ENCODE results near the gene RETREG1.
"Not testable (repeated sequence)": the region's sequence is repeated elsewhere in the genome, so short reads cannot be mapped to it uniquely, and the experiment has no call there.

Gene RETREG1

DNA sequence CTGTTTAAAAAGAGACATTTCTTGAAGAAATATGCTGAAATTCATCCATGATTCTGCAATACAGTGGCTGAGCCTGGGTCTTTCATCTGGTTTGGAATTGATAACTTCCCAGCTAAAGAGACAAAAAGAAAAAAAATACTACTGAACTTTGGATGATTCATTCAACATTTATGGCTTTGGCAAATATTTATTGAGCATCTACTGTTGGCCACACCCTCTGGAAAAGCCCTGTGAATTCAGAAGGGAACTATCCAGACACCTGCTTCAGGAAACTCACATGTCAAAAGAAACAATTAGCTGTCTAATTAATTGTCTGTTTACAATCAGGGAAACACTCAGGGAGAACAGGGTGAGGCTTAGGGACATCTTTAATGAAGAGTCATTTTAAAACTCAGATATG, 133.4 kb downstream of the RETREG1 start:
- no peak for DNase-seq

GRCh38 chr5:16482891-16483290, 133.9 kb downstream of the RETREG1 start:
- no peak for DNase-seq

- DNase-seq = no peak
Observed at GRCh38 chr5:16480821-16481538, 135.8 kb downstream of the RETREG1 start.

- no peak for DNase-seq
Observed at GRCh38 chr5:16480144-16480543, 136.7 kb downstream of the RETREG1 start.

- no peak for DNase-seq
Observed at GRCh38 chr5:16477541-16477940, 139.3 kb downstream of the RETREG1 start.

DNA sequence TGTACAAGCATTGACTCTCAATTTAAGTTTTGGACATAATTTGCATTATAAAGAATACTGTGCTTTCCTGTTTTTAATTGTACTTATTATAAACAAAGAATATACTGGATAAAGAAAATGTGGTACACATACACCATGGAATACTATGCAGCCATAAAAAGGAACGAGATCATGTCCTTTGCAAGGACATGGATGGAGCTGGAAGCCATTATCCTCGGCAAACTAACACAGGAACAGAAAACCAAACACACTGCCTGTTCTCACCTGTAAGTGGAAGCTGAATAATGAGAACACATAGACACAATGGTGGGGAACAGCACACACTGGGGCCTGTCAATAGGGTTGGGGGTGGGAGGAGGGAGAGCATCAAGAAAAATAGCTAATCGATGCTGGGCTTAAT, 140.4 kb downstream of the RETREG1 start:
- DNase-seq = not testable (repeated sequence)

DNA sequence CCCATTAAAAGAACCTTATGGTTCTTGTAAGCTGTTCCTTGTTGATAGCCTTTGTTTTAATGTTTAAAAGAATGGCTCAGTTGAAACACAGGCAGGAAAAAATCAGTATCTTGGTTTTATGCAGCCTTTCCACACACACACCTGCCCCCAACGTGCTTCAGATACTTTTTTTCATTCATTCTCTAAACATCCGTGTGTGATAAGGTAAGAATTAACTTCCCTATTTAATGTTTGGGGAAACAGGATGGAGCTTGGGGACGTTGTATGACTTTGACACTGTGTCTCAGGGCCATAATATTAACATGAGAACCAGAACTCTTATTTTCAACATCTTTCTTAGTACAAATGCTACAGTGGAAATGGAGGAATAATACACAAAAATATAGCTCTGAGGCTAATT, 145.4 kb downstream of the RETREG1 start:
- no peak for DNase-seq

DNA sequence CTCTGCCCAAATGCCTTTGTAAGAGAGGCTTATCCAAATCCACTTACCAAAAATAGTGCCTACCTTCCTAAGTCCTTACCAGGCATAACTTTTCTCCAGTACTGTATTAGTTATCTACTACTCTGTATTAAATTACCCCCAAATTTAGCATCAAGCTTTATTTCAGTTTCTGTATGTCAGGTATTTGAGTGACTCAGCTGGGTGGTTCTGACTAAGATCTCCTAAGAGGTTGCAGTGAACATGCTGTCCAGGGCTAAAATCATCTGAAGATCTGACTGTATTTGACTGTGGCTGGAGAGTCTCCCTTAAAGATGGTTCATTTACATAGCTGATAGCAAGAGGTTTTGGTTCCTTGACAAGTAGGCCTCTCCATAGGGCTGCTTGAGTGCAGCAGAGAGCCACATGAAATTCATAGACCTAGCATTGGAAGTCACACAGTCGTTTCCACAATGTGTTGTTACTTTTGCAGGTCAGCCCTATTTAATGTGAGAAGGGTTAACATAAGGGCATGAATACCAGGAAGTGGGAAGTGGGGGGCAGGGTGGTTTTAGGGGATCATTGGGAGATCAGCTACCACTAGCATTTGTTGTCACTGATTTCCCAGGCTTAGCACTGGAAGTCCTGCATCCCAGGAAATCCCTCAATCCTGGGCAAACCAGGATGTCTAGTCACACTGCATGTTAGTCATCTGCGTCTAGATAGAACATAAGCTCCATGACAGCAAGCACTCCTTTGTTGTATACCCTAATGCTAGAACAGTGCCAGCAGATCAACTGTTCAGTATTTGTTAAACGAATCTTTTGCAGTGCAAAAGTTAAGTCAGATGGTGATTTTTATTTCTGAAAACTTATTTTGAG, 149.2 kb downstream of the RETREG1 start:
- no peak for DNase-seq

DNA sequence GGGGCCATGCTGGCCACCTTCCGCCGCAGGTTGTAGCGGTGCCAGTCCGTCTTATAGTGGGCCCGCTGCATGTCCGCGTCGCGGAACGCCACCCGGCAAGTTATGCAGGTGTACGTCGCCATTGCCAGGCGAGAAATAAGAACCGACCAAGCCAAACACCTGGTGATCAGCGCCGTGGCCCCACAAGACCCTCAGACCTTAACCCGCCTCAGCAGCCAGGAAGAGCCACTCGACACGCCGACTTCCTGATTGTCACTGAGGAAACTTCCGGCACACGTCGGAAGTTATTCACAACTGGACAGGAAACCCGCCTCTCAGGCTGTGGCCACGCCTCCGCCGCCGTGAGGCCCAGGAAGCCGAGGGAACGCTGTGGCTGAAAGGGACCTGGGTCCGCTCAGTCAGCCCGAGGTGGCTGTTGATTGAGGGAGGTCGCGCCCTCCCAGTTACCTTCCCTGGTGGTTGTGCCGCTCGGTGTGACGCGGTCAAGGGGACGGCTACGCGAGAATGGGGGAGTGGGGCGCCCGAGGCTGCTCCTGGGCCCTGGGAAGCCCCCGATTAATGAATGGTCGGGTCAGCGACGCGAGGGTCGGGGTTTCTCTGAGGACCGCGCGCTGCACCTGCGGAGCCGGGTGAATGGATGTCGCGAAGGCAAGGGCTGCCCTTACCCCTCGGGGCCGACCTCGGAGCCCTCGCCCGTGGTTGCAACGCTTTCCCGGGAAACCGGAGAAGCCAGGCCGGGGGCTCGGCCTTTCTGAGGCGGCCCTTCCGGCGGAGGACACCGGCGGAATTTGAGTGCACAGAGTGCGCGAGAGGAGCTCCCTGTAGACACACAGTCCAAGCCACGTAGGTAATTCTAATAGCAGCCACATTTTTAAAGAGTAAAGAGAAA, 151.0 kb downstream of the RETREG1 start, which contains the start of gene ZNF622:
Gene ZNF622, minus strand, starts transcription at position 257 of the 889 bp plus-strand sequence. Its CDS starts 135 bp downstream, at position 122.
- DNase-seq = peak; percentile 91

GRCh38 chr5:16464664-16465543, 151.9 kb downstream of the RETREG1 start:
- no peak for DNase-seq

DNA sequence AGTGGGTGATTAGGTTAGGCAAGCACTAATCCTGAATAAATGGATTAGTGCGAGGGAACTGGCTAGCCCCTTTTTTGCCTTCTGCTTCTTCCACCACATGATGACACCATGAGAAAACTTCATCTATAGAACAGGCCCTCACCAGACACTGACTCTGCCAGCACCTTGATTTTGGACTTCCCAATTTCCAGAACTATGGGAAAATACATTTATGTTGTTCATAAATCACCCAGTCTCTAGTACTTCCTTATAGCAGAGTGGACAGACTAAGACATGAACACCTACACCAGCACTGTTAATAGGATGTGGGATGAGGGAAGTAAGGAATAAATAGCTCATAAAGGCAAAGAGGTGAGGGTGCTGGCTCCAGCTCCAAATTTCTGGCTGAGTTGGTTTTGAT, 152.6 kb downstream of the RETREG1 start:
- DNase-seq = no peak

DNA sequence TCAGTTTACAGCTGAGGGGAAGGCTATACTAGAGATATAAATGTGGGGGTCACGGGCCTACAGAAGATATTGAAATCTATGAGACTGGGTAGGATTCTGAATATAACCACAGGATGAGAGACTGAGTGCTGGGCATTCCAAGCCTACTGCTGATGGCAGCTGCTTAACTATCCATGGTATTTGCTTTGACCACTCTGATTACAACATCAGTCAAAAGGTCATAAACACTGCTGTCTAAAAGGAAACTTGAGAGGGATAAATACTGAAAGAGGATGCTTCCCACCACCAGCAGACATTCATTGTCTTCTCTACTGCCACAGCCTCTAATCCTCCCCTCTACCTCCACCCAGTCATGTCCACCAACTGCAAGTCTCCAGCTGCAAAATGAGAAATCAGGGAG, 155.0 kb downstream of the RETREG1 start:
- no peak for DNase-seq

DNA sequence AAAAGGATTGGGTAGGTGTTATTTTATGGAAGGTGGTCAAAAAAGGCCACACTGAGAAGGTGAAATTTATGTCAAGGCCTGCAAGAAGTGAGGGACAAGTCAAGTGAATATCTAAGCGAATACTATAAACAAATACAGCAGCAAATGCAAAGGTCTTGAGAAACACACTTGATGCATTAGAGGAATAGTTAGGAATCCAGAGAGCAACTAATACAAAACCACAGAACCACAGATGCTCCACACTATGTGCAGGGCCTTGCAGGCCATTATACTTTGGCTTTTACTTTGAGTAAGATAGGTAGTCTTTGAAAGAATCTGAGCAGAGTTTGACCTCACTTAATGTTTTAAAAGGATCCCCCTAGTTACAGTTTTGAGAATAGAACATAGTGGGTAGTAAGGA, 155.8 kb downstream of the RETREG1 start:
- no peak for DNase-seq

GRCh38 chr5:16459451-16459850, 157.3 kb downstream of the RETREG1 start:
- no peak for DNase-seq

DNA sequence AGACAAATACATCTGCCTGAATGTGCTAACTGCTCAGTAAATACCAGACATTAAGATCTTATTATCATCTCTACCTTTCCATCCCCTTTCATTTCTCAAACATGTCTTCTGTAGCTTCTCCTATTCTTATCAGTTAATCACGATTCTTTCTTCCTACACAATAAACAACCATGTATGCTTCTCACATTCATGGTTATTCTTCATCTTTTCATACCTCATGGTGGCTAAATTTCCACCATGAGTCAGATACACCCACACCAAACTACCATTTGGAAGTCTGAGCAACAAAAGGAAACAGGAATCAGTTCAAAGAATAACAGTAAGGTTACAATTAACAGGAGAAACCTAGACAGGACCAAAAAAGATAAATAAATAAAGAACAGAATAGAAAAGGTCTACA, 158.9 kb downstream of the RETREG1 start:
- no peak for DNase-seq

- no peak for DNase-seq
Observed at GRCh38 chr5:16457451-16457850, 159.3 kb downstream of the RETREG1 start.

GRCh38 chr5:16456103-16456832, 160.5 kb downstream of the RETREG1 start:
- peak; percentile 77 for DNase-seq

DNA sequence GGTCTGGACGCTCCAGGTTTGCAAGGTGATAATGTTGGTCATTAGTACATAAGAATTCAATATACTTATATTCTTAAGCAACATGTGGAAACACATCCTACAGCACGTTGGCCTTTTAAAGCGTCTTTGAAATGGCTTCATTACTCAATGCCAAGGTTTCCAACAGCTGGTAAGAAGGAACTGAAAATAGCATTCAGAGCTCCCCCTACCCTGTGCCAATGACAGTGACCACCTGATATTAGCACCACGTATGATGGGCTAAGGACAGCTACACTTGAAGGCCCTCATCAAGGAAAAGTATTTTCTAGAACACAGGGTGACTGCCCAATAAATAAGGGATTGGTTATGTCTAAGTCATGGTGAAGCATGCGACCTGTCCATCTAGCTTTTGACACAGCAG, 161.1 kb downstream of the RETREG1 start:
- DNase-seq = no peak

GRCh38 chr5:16454686-16455085, 162.1 kb downstream of the RETREG1 start:
- no peak for DNase-seq

GRCh38 chr5:16453609-16454008, 163.2 kb downstream of the RETREG1 start:
- no peak for DNase-seq

DNA sequence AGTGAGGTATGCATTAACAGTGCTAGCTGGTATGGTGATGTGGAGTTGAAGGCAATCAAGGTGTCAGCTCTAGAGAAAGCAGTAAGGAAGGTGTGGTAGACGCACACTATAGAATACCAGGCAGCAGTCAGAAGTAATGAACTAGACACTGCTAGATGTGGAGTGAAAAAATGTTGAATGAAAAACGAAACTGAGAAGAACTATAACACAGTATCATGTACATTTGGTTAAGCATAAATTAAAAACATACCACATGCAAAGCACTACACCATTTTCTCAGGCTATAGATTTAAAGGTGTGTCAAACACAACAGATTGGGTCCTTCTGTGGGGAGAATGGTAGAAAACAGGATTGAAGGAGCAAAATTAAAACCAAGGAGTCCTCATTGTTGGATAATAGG, 166.6 kb downstream of the RETREG1 start:
- no peak for DNase-seq

Measured in NCI-H1694 (cell line).